Liver (tissue), 9 donors: ENCODE data around the gene PTBP3. TPM values are rescaled to one million over a fixed set of nuclear protein-coding genes. Genes with fewer than 3 reads are reported as not detected.

Experiments used
- DNase-seq: peaks from one replicate; pipeline ENCODE4 v3.0.0-alpha.2; 2017; ENCODE audit warnings: low spot score
- H3K27ac ChIP-seq, 2 donors: one replicate each; pipeline ENCODE4 v1.7.0; 2013; ENCODE audit warnings: inconsistent platforms in 2 of 2, low read length in 2 of 2, control low read depth in 1 of 2, low read depth in 1 of 2, mild to moderate bottlenecking in 1 of 2
- H3K27me3 ChIP-seq, 4 donors: one replicate each; pipeline versions ENCODE4 v1.6.1 to v1.7.0; 2013; ENCODE audit warnings: low read length in 3 of 4, inconsistent platforms in 1 of 4, mild to moderate bottlenecking in 1 of 4, moderate library complexity in 1 of 4; ENCODE audit not compliant: control insufficient read depth in 4 of 4, insufficient read depth in 4 of 4
- H3K36me3 ChIP-seq, 4 donors: one replicate each; pipeline versions ENCODE4 v1.6.1 to v1.7.0; 2013; ENCODE audit warnings: low read length in 3 of 4, mild to moderate bottlenecking in 3 of 4, low read depth in 1 of 4, moderate library complexity in 1 of 4; ENCODE audit not compliant: control insufficient read depth in 4 of 4, insufficient read depth in 3 of 4
- H3K4me1 ChIP-seq, 4 donors: one replicate each; pipeline versions ENCODE4 v1.6.1 to v1.7.0; 2013; ENCODE audit warnings: low read length in 3 of 4, mild to moderate bottlenecking in 3 of 4, moderate library complexity in 1 of 4; ENCODE audit not compliant: control insufficient read depth in 4 of 4, insufficient read depth in 4 of 4
- H3K4me3 ChIP-seq, 3 donors: one replicate each; pipeline versions ENCODE4 v1.6.1 to v1.7.0; 2013; ENCODE audit warnings: low read length in 3 of 3, control low read depth in 1 of 3, low read depth in 1 of 3, mild to moderate bottlenecking in 1 of 3
- H3K9ac ChIP-seq, 2 donors: one replicate each; pipeline ENCODE4 v1.7.0; 2013; ENCODE audit warnings: low read length in 2 of 2, mild to moderate bottlenecking in 2 of 2, moderate library complexity in 2 of 2, control low read depth in 1 of 2, low read depth in 1 of 2
- H3K9me3 ChIP-seq, 4 donors: one replicate each; pipeline versions ENCODE4 v1.6.1 to v1.7.0; 2013; ENCODE audit warnings: low read length in 3 of 4; ENCODE audit not compliant: control insufficient read depth in 4 of 4
- CTCF ChIP-seq: fragments of 150-350 bp; IDR thresholded peaks from 2 replicates; pipeline ENCODE4 v1.5.1; 2017; ENCODE audit warnings: improper control_type of control experiment, low read depth, low read length; ENCODE audit not compliant: missing input control
- EGR1 ChIP-seq, 2 donors: IDR thresholded peaks; 2 replicates each; pipeline ENCODE4 v1.6.1; 2016 to 2018; ENCODE audit warnings: antibody characterized with exemption in 2 of 2, low read depth in 2 of 2
- FOXA1 ChIP-seq: IDR thresholded peaks from 2 replicates; pipeline ENCODE4 v1.6.1; 2016; ENCODE audit warnings: antibody characterized with exemption
- FOXA2 ChIP-seq: IDR thresholded peaks from 2 replicates; pipeline ENCODE4 v1.6.1; 2016; ENCODE audit warnings: antibody characterized with exemption
- HNF4A ChIP-seq, 2 donors: conservative IDR thresholded peaks; 2 replicates each; pipeline ENCODE4 v1.6.1; 2016; ENCODE audit warnings: antibody characterized with exemption in 2 of 2, mild to moderate bottlenecking in 2 of 2
- HNF4G ChIP-seq: IDR thresholded peaks from 2 replicates; pipeline ENCODE4 v1.6.1; 2016; ENCODE audit warnings: antibody characterized with exemption
- JUND ChIP-seq, 2 donors: IDR thresholded peaks; 2 replicates each; pipeline ENCODE4 v1.6.1; 2016; ENCODE audit warnings: antibody characterized with exemption in 2 of 2
- MAX ChIP-seq: IDR thresholded peaks from 2 replicates; pipeline ENCODE4 v1.6.1; 2016; ENCODE audit warnings: antibody characterized with exemption
- RAD21 ChIP-seq, 2 donors: IDR thresholded peaks; 2 replicates each; pipeline ENCODE4 v1.6.1; 2016; ENCODE audit warnings: antibody characterized with exemption in 2 of 2, mild to moderate bottlenecking in 2 of 2
- REST ChIP-seq: IDR thresholded peaks from 2 replicates; pipeline ENCODE4 v1.6.1; 2016; ENCODE audit warnings: antibody characterized with exemption, mild to moderate bottlenecking
- RXRA ChIP-seq, 2 donors: IDR thresholded peaks; 2 replicates each; pipeline ENCODE4 v1.6.1; 2017 to 2018; ENCODE audit warnings: antibody characterized with exemption in 2 of 2, mild to moderate bottlenecking in 1 of 2
- SP1 ChIP-seq: IDR thresholded peaks from 2 replicates; pipeline ENCODE4 v1.6.1; 2018; ENCODE audit warnings: antibody characterized with exemption, mild to moderate bottlenecking
- TAF1 ChIP-seq: conservative IDR thresholded peaks from 2 replicates; pipeline ENCODE4 v1.6.1; 2016; ENCODE audit warnings: antibody characterized with exemption, mild to moderate bottlenecking
- YY1 ChIP-seq: IDR thresholded peaks from 2 replicates; pipeline ENCODE4 v1.6.1; 2016; ENCODE audit warnings: antibody characterized with exemption, mild to moderate bottlenecking
- WGBS: extraction: QIAGEN DNeasy Blood & Tissue Kit; methylation state at CpG from one replicate; pipeline ENCODE4 v1.1.7; 2013; 5-methylcytosine and 5-hydroxymethylcytosine counted together
- polyA plus RNA-seq, 2 donors: library from polyadenylated mRNA; stranded (reverse) in 1 of 2; unstranded in 1 of 2; fragments of 200-250 nt in 1 of 2; fragments of >200 nt in 1 of 2; fragmentation: Nextera tagmentation in 1 of 2; extraction: Ambion mirVana in 1 of 2; gene quantifications; one replicate each; pipeline versions ENCODE4 v1.2.1 to v1.2.3, GENCODE V29; 2013 to 2015
- total RNA-seq, 2 donors: library from RNA; depleted of rRNA; stranded (reverse); fragments of >200 nt; gene quantifications; one replicate each; pipeline ENCODE4 v1.2.3, GENCODE V29; 2014
- TF ChIP-seq, protein P1 (sequence below): IDR thresholded peaks from 2 replicates; pipeline ENCODE4 v1.6.1; 2016; ENCODE audit warnings: antibody characterized with exemption
- donor health status: healthy.
- donor health status: healthy.
- donor health status: healthy.
- donor health status: healthy.
- donor health status: healthy.

PTBP3 gene
- total and polyA plus RNA-seq, 4 donors, result 4.3 to 34.1 (median 9.2) TPM

DNA sequence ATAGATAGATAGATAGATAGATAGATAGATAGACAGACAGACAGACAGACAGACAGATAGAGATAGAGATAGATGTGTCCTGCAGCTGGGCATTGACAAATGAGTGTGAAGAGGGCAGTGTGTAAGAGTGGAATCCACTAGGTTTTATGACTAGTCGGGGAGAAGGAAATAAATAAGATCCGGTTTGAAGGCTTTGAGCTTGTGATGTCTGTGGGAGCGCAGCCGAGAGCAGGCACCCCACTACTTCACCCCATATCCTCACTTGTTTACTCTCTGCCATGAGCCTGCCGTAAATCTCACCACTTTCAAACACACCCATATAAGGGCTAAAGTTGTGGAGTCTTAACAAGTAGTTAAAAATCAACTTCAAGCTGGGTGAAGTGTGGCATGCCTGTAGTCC lies 156.9 kb downstream of the PTBP3 start:
- TF ChIP-seq SP1, result no peak
- DNase-seq, result no peak
- Histone ChIP-seq H3K4me1 (peaks cover 0 to 12% (median 2%) of the 10 kb centered on the region in 4 donors), H3K4me3 (no peak overlapping the region), H3K27me3 (no peaks in the 10 kb centered on the region), H3K9ac (no peak overlapping the region), H3K36me3 (no peaks in the 10 kb centered on the region), H3K9me3 (no peaks in the 10 kb centered on the region), H3K27ac (no peak overlapping the region)
- WGBS, result 80% methylated on average over 5 of the region's 5 CpGs

GRCh38 chr9:112175796-112176315 lies 157.6 kb downstream of the PTBP3 start:
- WGBS, result 73% methylated on average over 17 of the region's 17 CpGs
- H3K9ac ChIP-seq, result no peak overlapping the region
- H3K27me3 ChIP-seq, result no peaks in the 10 kb centered on the region
- H3K4me3 ChIP-seq, result peak overlapping the region in 1 of 3 donors; percentile 82
- no peak for DNase-seq
- peaks cover 0 to 9% (median 2%) of the 10 kb centered on the region in 4 donors for H3K4me1 ChIP-seq
- TF ChIP-seq HNF4A (conservative IDR thresholded peaks at IDR 0.05) (no peak), YY1 (no peak), EGR1 (IDR thresholded peaks at IDR 0.05; ENCODE audit: low read depth in 2 of 2) (no peak), FOXA1 (no peak), MAX (no peak), FOXA2 (no peak), CTCF (no peak), HNF4G (no peak)
- TF ChIP-seq, protein P1, sequence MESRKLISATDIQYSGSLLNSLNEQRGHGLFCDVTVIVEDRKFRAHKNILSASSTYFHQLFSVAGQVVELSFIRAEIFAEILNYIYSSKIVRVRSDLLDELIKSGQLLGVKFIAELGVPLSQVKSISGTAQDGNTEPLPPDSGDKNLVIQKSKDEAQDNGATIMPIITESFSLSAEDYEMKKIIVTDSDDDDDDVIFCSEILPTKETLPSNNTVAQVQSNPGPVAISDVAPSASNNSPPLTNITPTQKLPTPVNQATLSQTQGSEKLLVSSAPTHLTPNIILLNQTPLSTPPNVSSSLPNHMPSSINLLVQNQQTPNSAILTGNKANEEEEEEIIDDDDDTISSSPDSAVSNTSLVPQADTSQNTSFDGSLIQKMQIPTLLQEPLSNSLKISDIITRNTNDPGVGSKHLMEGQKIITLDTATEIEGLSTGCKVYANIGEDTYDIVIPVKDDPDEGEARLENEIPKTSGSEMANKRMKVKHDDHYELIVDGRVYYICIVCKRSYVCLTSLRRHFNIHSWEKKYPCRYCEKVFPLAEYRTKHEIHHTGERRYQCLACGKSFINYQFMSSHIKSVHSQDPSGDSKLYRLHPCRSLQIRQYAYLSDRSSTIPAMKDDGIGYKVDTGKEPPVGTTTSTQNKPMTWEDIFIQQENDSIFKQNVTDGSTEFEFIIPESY, result no peak
- H3K36me3 ChIP-seq, result no peaks in the 10 kb centered on the region
- H3K9me3 ChIP-seq, result no peaks in the 10 kb centered on the region
- H3K27ac ChIP-seq, result no peak overlapping the region

- 4% methylated on average over 88 of the region's 88 CpGs for WGBS
- peak; percentile 57 for DNase-seq
- TF ChIP-seq, protein P1, result no peak
- no peak for TF ChIP-seq FOXA1
- no peak for TF ChIP-seq RAD21 (IDR thresholded peaks at IDR 0.05)
- no peak for TF ChIP-seq SP1
- TF ChIP-seq EGR1 (IDR thresholded peaks at IDR 0.05; ENCODE audit: low read depth in 2 of 2), result no peak
- no peak for TF ChIP-seq HNF4G
- TF ChIP-seq RXRA (IDR thresholded peaks at IDR 0.05), result no peak
- TF ChIP-seq FOXA2, result no peak
- no peak for TF ChIP-seq REST
- no peak for TF ChIP-seq JUND (IDR thresholded peaks at IDR 0.05)
- no peak for TF ChIP-seq TAF1
- TF ChIP-seq YY1, result no peak
- TF ChIP-seq MAX, result no peak
Measured at GRCh38 chr9:112174965-112175795, 158.2 kb downstream of the PTBP3 start, which contains the start of gene SUSD1. SUSD1 (minus strand) TSS chr9:112175297; CDS start chr9:112175235, 62 bp downstream.

More at GRCh38 chr9:112174965-112175795, 158.2 kb downstream of the PTBP3 start, which contains the start of gene SUSD1:
- Histone ChIP-seq H3K4me1 (peaks cover 0 to 9% (median 2%) of the 10 kb centered on the region in 4 donors), H3K27me3 (no peaks in the 10 kb centered on the region), H3K9ac (no peak within 1 kb of the TSS), H3K27ac (no peak within 1 kb of the TSS), H3K9me3 (no peaks in the 10 kb centered on the region), H3K4me3 (peak within 1 kb of the TSS; percentile 42 to 82 (median 44)), H3K36me3 (no peaks in the 10 kb centered on the region)
